ENCODE measurements around the gene ARHGAP28.

DNA sequence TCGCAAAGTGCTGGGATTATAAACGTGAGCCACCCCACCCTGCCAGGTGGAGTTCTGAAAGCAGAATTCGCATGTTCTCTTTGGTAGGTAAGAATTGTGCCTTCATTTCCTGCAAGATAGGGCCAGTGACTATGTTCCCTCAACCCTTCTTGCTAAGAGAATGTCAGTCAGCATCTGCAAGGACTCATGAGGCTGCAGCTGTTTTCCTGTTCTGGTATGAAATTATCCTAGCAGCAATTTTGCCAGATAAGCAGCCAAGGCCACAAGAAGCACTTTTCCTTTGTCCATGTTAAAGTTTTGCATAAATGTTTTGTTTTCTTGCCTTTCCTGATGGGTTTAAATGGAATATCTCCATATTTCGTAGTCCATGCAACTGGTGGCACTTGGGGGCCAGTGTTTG is 6.8 kb upstream of the ARHGAP28 start:
- TF ChIP-seq EP300 (IDR thresholded peaks at IDR 0.05) = no peak
- TF ChIP-seq, protein P1, sequence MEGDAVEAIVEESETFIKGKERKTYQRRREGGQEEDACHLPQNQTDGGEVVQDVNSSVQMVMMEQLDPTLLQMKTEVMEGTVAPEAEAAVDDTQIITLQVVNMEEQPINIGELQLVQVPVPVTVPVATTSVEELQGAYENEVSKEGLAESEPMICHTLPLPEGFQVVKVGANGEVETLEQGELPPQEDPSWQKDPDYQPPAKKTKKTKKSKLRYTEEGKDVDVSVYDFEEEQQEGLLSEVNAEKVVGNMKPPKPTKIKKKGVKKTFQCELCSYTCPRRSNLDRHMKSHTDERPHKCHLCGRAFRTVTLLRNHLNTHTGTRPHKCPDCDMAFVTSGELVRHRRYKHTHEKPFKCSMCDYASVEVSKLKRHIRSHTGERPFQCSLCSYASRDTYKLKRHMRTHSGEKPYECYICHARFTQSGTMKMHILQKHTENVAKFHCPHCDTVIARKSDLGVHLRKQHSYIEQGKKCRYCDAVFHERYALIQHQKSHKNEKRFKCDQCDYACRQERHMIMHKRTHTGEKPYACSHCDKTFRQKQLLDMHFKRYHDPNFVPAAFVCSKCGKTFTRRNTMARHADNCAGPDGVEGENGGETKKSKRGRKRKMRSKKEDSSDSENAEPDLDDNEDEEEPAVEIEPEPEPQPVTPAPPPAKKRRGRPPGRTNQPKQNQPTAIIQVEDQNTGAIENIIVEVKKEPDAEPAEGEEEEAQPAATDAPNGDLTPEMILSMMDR (IDR thresholded peaks at IDR 0.05) = no peak
